ENCODE data around the gene DIRAS2. TPM values are rescaled to one million over a fixed set of nuclear protein-coding genes. Genes with fewer than 3 reads are reported as not detected.

DIRAS2 gene
- total RNA-seq, 1 donor: not detected

DNA sequence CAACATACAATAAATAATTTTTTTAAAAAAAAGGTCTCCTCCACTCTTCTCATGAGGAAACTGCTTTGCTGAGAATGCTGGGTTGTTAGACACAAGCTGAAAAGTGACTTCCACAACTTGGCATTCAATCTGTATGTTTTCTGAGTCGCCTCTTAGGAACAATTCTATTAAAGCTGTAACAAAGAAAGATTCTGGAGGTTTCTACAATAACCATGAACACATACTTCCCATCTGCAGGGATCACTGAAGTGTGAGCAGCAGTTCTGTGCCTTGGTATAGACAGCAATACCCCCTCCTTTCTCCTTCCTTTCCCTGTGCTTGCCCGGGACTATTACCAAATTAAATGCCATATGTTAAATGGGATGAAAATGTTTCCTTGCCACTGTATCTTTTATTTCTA lies 1.5 kb downstream of the DIRAS2 start:
- TF ChIP-seq, protein P1, sequence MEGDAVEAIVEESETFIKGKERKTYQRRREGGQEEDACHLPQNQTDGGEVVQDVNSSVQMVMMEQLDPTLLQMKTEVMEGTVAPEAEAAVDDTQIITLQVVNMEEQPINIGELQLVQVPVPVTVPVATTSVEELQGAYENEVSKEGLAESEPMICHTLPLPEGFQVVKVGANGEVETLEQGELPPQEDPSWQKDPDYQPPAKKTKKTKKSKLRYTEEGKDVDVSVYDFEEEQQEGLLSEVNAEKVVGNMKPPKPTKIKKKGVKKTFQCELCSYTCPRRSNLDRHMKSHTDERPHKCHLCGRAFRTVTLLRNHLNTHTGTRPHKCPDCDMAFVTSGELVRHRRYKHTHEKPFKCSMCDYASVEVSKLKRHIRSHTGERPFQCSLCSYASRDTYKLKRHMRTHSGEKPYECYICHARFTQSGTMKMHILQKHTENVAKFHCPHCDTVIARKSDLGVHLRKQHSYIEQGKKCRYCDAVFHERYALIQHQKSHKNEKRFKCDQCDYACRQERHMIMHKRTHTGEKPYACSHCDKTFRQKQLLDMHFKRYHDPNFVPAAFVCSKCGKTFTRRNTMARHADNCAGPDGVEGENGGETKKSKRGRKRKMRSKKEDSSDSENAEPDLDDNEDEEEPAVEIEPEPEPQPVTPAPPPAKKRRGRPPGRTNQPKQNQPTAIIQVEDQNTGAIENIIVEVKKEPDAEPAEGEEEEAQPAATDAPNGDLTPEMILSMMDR (IDR thresholded peaks at IDR 0.05; ENCODE audit: insufficient read depth, low read length): no peak
- H3K4me3 ChIP-seq (ENCODE audit: low read depth, low read length): no peak overlapping the region
- DNase-seq (ENCODE audit: low read depth): no peak

DNA sequence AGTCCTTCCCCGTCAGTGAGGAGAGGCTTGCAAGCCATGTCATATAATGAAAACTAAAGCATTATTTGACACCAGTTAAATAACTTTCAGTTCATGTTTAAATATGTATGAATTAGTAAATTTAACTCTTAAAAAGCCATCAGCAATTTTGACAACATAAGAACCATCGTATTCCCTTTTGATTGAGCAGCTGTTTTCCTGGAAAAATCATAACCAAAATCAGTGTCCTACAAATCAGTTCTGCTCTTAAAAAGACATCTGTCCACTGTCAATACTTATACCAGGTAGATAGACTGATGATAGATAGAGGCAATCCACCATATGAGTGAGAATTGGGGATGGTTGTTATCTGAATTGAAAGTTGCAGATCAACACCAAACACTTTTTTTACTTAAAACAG lies 2.3 kb downstream of the DIRAS2 start:
- TF ChIP-seq, protein P1 (IDR thresholded peaks at IDR 0.05; ENCODE audit: insufficient read depth, low read length): no peak

DNA sequence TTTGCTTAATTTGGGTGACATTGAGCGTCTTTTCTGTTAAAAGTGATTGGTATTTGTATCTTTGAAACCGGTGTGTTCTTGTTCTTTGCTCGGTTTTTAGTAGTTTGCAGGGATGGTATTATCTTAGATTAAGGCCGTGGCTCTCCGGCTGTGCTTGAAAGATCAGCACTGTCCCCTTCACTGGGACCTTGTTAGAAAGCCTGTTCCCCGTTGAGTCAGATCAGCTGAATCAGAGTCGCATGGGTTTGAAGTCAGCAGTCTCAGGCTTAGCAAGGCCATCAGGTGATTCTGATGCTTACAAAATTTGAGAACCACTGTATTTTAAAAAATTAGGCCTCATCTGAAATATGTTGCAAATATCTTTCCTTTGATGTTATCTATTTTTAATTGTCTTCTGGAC lies 5.0 kb downstream of the DIRAS2 start:
- no peak overlapping the region for H3K4me3 ChIP-seq (ENCODE audit: low read depth, low read length)
- DNase-seq (ENCODE audit: low read depth): no peak
- TF ChIP-seq, protein P1 (IDR thresholded peaks at IDR 0.05; ENCODE audit: insufficient read depth, low read length): no peak

More for the DNA sequence above, 2.3 kb downstream of the DIRAS2 start:
- H3K4me3 ChIP-seq (ENCODE audit: low read depth, low read length): no peak overlapping the region
- no peak for DNase-seq (ENCODE audit: low read depth)

DNA sequence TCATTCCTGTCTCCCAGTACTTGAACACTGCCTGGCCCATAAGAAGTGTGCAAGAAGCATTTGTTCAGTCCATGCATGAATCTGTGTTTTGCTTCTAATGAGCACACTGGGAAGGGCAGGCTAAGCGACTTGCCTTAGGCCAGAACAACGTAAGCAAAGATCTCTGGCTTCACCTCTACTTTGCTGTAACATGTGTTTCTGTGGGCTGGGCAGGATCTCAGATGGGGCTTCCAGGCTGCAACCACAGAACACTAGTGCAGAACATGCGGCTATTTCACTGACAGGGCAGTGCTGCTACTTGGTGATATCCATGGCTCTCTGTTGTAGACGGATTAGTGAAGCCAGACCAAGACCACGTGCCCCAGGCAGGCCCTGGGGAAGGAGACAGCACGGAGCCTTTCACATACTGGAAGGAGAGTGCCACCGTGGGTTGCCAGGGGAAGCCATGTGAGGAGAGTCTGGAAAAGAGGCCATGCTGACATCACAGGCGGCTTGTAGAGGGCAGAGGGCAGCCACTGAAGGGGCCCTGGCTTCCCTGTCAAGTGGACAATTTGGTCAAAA lies 9.9 kb downstream of the DIRAS2 start:
- DNase-seq (ENCODE audit: low read depth): no peak
- no peak overlapping the region for H3K4me3 ChIP-seq (ENCODE audit: low read depth, low read length)
- TF ChIP-seq, protein P1 (IDR thresholded peaks at IDR 0.05; ENCODE audit: insufficient read depth, low read length): no peak

DNA sequence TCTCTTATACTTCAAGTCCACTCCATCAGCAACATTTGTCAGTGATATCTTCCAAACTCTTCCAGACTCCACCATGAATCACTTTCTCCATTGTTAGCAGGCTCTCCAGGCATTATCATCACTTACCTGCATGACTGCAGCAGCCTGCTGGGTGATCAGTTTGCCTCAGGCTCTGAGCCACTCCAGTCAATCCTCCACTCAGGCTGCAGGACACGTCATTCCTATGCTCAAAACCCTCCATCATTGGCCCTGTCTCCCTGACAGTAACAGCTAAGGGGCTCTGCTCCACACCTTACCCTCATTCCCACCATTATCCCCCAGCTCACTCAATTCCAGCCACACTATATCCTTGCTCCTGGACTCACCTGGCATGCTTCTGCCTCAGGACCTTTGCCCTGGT lies 10.7 kb downstream of the DIRAS2 start:
- DNase-seq (ENCODE audit: low read depth): no peak
- H3K4me3 ChIP-seq (ENCODE audit: low read depth, low read length): no peak overlapping the region
- TF ChIP-seq, protein P1 (IDR thresholded peaks at IDR 0.05; ENCODE audit: insufficient read depth, low read length): no peak

DNA sequence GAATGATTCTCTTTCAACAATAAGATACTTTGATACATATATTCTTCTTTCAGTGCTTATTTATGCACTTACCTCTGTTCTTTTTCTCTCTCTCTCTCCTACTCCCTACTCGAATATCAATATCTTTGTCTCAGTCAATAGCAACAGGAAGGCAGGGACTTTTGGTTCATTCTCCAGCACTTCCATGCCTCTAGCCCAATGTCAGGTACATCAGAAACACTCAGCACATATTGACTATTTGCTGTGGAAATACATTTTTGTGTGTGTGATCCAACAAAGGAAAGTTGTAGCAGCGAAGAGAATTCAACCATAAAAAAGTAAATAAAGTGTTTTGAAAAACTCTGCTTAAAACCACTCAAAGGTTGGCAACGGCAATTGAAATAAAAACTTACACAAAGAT lies 12.6 kb downstream of the DIRAS2 start:
- TF ChIP-seq, protein P1 (IDR thresholded peaks at IDR 0.05; ENCODE audit: insufficient read depth, low read length): no peak
- DNase-seq (ENCODE audit: low read depth): no peak
- H3K4me3 ChIP-seq (ENCODE audit: low read depth, low read length): no peak overlapping the region

DNA sequence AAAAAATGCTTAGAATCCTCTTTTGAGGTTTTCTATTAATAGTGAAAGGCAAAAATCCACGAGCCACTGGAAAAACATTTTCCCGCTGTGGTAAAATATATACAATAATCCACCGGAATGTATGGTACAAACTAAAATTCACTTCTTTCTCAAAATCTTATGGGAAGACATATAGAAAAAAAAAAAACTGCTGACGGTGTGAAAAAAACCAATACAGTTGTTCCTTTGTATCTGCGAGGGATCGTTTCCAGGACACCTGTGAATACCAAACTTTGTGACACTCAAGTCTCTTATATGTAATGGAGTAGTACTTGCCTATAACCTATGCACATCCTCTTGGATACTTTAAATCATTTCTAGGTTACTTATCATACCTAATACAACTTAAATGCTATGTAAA lies 13.3 kb downstream of the DIRAS2 start:
- no peak for DNase-seq (ENCODE audit: low read depth)
- H3K4me3 ChIP-seq (ENCODE audit: low read depth, low read length): no peak overlapping the region
- TF ChIP-seq, protein P1 (IDR thresholded peaks at IDR 0.05; ENCODE audit: insufficient read depth, low read length): no peak

Measured in fibroblast of the aortic adventitia (primary cell).